Suprapubic skin (tissue), 4 donors: ENCODE data around the gene FNBP1L. TPM values are rescaled to one million over a fixed set of nuclear protein-coding genes. Genes with fewer than 3 reads are reported as not detected.

Source experiments
- DNase-seq, 2 donors: peaks; one replicate each; pipeline ENCODE4 v3.0.0-alpha.2; 2019; ENCODE audit warnings: low spot score in 2 of 2
- H3K27ac ChIP-seq: fragments of 200-600 bp; sonication (generic); one replicate; pipeline ENCODE4 v1.5.1; 2019
- H3K27me3 ChIP-seq: fragments of 200-600 bp; sonication (generic); one replicate; pipeline ENCODE4 v1.5.1; 2019
- H3K36me3 ChIP-seq: fragments of 200-600 bp; sonication (generic); one replicate; pipeline ENCODE4 v1.5.1; 2019
- H3K4me1 ChIP-seq: fragments of 200-600 bp; sonication (generic); one replicate; pipeline ENCODE4 v1.5.1; 2019
- H3K4me3 ChIP-seq: fragments of 200-600 bp; sonication (generic); one replicate; pipeline ENCODE4 v1.5.1; 2019; ENCODE audit warnings: mild to moderate bottlenecking
- H3K9me3 ChIP-seq: fragments of 200-600 bp; sonication (generic); one replicate; pipeline ENCODE4 v1.5.1; 2019
- EP300 ChIP-seq: sonication (generic); formaldehyde crosslinking; IDR thresholded peaks from one replicate; pipeline ENCODE4 v1.6.1; 2017; ENCODE audit warnings: antibody characterized with exemption
- POLR2A ChIP-seq, 2 donors: fragments of 450-650 bp; IDR thresholded peaks; one replicate each; pipeline ENCODE4 v1.6.1; 2017; ENCODE audit warnings: antibody characterized with exemption in 2 of 2, mild to moderate bottlenecking in 2 of 2, moderate library complexity in 2 of 2
- POLR2AphosphoS5 ChIP-seq, 3 donors: sonication (generic); formaldehyde crosslinking; IDR thresholded peaks; one replicate each; pipeline ENCODE4 v1.6.1; 2017; ENCODE audit warnings: antibody characterized with exemption in 3 of 3
- WGBS: methylation state at CpG from one replicate; pipeline ENCODE4 v1.1.5; 2018; 5-methylcytosine and 5-hydroxymethylcytosine counted together
- total RNA-seq, 4 donors: library from RNA; depleted of rRNA; stranded (reverse); fragments of >200 nt; gene quantifications; one replicate each; pipeline ENCODE4 v1.1.0, GENCODE V29; 2016
- TF ChIP-seq, protein P1 (sequence below), 2 donors: fragments of 200-600 bp in 1 of 2; fragments of 450-650 bp in 1 of 2; sonication (generic) in 1 of 2; IDR thresholded peaks; one replicate each; pipeline ENCODE4 v1.5.1; 2016 to 2019; ENCODE audit warnings: antibody characterized with exemption in 2 of 2, mild to moderate bottlenecking in 1 of 2, moderate library complexity in 1 of 2

FNBP1L gene
- 10 to 100 TPM; 18.6 to 60.8 (median 25.2) TPM for total RNA-seq

DNA sequence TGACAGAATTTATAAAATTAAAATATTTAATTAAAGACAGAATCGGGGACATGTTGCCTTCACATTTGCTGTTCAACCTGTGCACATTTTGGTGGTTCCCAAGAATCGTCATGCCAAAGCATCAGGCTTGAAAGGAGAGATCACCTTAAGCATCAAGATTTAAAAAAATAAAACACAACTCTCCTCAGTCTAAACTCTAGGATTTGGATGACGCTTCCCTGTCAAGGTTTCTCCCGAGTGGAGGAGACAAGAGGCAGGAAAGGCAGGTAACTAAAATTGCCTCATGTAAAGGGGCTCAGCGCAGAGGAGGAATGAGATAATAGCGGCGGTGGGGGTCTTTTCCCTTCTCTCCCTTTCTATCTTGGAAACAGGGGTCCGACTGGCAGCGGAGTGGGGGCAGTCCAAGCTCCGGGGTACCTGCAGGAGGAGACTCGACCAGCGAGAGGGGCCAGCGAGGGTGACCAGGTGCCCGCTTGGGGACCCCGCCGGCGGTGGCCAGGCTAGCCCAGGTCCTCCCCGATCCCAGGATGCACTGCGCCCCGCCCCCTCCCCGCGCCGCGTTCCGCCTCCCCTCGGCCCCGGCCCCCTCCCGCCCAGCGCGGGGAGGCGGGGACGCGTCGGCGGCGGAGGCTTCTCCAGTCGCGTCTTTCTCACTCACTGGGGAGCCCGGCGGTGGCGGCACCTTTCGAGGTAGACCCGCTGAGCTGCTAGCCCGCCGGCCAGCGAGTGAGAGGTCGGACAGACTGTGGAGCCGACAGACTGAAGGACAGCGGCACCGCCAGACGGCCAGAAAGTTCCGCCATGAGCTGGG is at the start of gene FNBP1L:
TSS of gene FNBP1L (plus strand) at position 638 of the 811 bp plus-strand sequence. CDS start at position 802, 164 bp downstream.
- 2% methylated on average over 13 of the region's 52 CpGs for WGBS
- Histone ChIP-seq H3K27ac (peak within 1 kb of the TSS; percentile 93), H3K4me3 (peak within 1 kb of the TSS; percentile 77), H3K27me3 (no peaks in the 10 kb centered on the region), H3K36me3 (no peaks in the 10 kb centered on the region), H3K4me1 (peaks cover 27% of the 10 kb centered on the region), H3K9me3 (no peaks in the 10 kb centered on the region)
- DNase-seq, result peak in 1 of 2 donors; percentile 83
- TF ChIP-seq EP300 (no peak), POLR2A (IDR thresholded peaks at IDR 0.05) (peak in 1 of 2 donors; percentile 14), POLR2AphosphoS5 (IDR thresholded peaks at IDR 0.05) (no peak)
- TF ChIP-seq, protein P1, sequence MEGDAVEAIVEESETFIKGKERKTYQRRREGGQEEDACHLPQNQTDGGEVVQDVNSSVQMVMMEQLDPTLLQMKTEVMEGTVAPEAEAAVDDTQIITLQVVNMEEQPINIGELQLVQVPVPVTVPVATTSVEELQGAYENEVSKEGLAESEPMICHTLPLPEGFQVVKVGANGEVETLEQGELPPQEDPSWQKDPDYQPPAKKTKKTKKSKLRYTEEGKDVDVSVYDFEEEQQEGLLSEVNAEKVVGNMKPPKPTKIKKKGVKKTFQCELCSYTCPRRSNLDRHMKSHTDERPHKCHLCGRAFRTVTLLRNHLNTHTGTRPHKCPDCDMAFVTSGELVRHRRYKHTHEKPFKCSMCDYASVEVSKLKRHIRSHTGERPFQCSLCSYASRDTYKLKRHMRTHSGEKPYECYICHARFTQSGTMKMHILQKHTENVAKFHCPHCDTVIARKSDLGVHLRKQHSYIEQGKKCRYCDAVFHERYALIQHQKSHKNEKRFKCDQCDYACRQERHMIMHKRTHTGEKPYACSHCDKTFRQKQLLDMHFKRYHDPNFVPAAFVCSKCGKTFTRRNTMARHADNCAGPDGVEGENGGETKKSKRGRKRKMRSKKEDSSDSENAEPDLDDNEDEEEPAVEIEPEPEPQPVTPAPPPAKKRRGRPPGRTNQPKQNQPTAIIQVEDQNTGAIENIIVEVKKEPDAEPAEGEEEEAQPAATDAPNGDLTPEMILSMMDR (IDR thresholded peaks at IDR 0.05), result no peak

DNA sequence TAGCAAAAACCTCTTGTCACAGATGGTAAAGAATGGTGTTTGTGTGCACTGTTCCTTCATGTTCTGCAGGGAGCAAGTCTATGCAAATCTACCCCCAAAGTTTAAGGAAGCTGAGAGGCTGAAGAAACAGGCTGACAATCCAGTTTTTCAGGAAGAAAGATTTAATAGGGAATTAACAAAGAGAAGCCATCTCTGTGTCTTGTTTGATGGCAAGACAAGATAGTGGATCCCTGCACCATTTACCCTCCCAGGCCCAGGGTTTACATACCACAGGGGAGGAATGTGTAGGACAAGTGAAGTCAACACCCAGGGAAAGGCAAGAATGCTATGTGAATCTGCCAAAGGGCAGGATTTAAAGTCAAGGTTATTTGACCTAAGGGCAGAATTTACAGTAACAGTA is 48.1 kb upstream of the FNBP1L start:
- no peak for DNase-seq
- TF ChIP-seq POLR2AphosphoS5 (IDR thresholded peaks at IDR 0.05), result no peak
- H3K4me1 ChIP-seq, result no peaks in the 10 kb centered on the region
- no peaks in the 10 kb centered on the region for H3K9me3 ChIP-seq
- H3K36me3 ChIP-seq, result no peaks in the 10 kb centered on the region
- no peaks in the 10 kb centered on the region for H3K27me3 ChIP-seq
- H3K4me3 ChIP-seq, result no peak overlapping the region
- H3K27ac ChIP-seq, result no peak overlapping the region

DNA sequence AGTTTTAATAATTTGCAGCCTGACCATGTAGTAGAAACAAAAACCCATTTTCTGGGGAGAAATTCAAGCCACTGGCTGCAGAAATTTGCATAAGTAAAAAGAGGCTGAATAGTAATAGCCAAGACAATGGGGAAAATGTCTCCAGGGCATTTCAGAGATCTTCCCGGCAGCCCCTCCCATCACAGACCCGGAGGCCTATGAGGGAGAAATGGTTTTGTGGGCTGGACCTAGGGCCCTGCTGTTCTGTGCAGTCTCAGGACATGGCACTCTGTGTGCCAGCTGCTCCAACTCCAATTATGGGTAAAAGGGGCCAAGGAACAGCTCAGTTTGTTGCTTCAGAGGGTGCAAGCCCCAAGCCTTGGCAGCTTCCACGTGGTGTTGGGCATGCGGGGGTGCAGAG is 39.7 kb upstream of the FNBP1L start:
- Histone ChIP-seq H3K4me1 (no peaks in the 10 kb centered on the region), H3K9me3 (no peaks in the 10 kb centered on the region), H3K27ac (no peak overlapping the region), H3K4me3 (no peak overlapping the region), H3K27me3 (no peaks in the 10 kb centered on the region), H3K36me3 (no peaks in the 10 kb centered on the region)
- DNase-seq, result no peak
- 89% methylated on average over 4 of the region's 4 CpGs for WGBS
- TF ChIP-seq EP300 (no peak), POLR2A (IDR thresholded peaks at IDR 0.05) (no peak), POLR2AphosphoS5 (IDR thresholded peaks at IDR 0.05) (no peak)
- TF ChIP-seq, protein P1 (IDR thresholded peaks at IDR 0.05), result no peak

DNA sequence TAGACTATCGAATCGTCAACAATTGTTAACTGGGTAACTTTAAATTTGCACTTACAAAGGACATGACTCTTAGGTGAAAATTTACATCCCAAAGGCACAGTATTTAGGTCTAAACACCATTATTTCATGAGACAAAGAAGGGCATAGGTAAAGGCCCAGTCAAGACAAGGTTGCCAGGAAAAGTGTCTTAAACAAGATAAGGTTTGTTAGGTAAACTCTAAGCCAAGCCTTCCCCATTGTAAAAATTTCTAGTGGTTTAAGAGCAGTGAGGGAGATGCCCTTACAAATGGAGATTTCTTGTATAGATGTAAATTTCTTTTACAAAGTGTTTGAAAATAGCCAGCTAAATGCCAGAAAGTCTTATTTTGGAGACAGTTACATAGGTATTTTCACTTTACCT is 36.9 kb upstream of the FNBP1L start:
- 87% methylated on average over 2 of the region's 2 CpGs for WGBS

DNA sequence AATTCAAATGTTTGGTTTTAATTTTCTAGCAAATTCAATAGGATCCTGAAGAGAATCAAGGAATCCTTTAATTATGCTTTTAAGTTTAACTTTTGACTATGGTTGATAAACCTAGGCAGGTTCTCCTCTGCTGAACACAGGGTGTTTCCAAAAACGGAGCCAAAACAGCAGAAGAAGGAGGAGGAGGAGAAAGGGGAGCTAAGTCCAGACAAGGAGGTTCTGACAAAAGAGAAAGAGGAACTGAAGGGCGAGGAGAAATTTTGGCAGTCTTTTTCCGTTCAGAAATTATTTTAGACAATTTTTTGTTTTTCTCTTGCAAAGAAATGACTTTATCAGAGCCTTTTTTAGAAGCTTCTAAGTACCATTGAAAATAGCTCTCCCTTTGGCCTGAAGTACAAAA is 33.2 kb upstream of the FNBP1L start:
- Histone ChIP-seq H3K27me3 (no peaks in the 10 kb centered on the region), H3K27ac (no peak overlapping the region), H3K9me3 (no peaks in the 10 kb centered on the region), H3K4me1 (peaks cover 7% of the 10 kb centered on the region), H3K4me3 (no peak overlapping the region), H3K36me3 (no peaks in the 10 kb centered on the region)
- TF ChIP-seq EP300 (no peak), POLR2A (IDR thresholded peaks at IDR 0.05) (no peak), POLR2AphosphoS5 (IDR thresholded peaks at IDR 0.05) (no peak)
- TF ChIP-seq, protein P1 (IDR thresholded peaks at IDR 0.05), result no peak
- WGBS, result 15% methylated on average over 3 of the region's 3 CpGs
- no peak for DNase-seq

More for the DNA sequence above, 36.9 kb upstream of the FNBP1L start:
- Histone ChIP-seq H3K36me3 (no peaks in the 10 kb centered on the region), H3K27ac (no peak overlapping the region), H3K4me1 (peaks cover 7% of the 10 kb centered on the region), H3K27me3 (no peaks in the 10 kb centered on the region), H3K9me3 (no peaks in the 10 kb centered on the region), H3K4me3 (no peak overlapping the region)
- TF ChIP-seq EP300, result no peak
- no peak for TF ChIP-seq POLR2A (IDR thresholded peaks at IDR 0.05)
- TF ChIP-seq, protein P1 (IDR thresholded peaks at IDR 0.05), result no peak
- no peak for TF ChIP-seq POLR2AphosphoS5 (IDR thresholded peaks at IDR 0.05)
- no peak for DNase-seq
